ENCODE results near the gene MMADHC.

The MMADHC gene

GRCh38 chr2:149559341-149560068, 28.1 kb downstream of the MMADHC start:
- DNase-seq = no peak

DNA sequence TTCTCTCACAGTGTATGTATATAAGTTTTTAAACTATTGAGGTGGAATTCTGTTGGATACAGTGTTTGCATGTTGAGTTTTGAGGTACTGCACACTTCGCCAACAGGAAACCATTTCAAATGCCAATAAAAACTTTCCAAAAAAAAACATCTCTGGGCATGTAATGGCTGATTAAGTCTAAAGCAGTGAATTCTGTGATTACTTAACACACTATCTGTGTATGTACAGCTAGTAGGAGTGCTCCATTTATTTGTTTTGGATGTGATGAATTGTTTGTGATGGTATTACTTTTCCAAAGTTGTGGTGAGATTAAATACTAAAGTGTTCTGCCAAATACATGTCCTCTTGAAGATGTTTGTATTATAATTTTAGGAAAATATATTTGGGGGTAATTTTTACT, 31.1 kb downstream of the MMADHC start:
- DNase-seq = no peak

DNA sequence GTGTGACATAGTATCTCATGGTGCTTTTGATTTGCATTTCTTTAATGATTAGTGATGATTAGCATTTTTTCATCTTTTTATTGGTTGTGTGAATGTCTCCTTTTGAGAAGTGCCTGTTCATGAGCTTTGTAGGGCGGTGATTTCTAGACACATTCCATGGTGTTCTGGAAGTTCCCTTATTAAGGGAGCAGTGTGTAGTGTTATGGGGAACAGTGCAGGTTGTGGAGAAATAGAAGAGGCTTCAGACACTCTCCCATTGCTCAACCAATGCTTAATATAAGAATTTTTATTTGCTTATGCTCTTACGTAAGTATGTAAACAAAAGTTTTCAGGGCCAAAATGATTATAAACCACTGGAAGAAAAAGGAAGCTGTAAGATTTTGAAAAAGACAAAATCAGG, 34.7 kb downstream of the MMADHC start:
- DNase-seq = no peak

DNA sequence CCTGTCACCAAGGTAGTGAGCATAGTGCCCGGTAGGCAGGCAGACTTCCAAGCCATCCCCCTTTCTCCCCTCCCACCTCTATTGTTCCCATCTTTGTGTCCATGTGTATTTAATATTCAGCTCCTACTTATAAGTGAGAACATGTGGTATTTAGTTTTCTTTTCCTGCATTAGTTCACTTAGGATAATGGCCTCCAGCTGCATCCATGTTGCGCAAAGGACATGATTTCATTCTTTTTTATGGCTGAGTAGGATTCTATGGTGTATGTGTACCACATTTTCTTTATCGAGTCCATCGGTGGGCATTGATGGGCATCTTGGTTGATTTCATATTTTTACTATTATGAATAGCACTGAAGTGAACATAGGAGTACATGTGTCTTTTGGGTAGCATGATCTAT, 35.3 kb downstream of the MMADHC start:
- no peak for DNase-seq

DNA sequence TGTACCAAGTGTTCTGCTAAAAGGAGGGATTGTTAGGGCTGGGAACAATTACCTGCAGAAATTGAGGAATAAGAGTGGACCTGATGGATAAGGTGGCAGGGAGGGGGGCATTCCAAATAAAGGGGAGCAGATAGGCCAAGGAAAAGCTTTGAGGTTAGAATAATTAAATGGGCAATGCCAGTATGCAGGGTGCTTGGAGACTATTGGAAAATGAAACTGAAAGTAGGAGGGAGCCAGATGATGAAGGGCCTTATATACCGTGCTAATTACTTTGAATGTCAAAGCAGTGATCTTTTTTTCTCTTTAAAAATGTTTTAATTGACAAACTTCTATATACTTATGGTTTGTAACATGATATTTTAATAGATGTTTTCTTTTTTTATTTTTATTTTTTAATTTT, 42.9 kb downstream of the MMADHC start:
- DNase-seq = no peak

DNA sequence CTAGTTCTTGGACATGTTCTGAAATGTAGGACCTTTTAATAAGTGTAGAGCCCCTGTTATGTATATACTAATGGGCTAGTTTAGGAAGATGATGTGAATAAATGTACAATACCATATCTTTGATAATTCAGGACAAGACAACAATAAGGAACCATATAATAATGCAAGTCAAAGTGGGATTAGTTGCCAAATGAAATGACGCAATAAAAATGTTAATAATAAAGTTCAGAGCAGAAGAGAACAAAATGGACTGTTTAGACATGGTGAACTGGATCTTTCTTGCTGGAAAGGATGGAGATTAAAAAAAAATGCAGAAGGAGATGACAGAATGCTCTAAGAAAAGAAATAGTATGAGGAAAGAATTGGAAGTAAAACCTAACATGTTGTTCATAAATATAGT, 43.7 kb downstream of the MMADHC start:
- no peak for DNase-seq

- no peak for DNase-seq
Measured at GRCh38 chr2:149540138-149540537, 47.4 kb downstream of the MMADHC start.

DNA sequence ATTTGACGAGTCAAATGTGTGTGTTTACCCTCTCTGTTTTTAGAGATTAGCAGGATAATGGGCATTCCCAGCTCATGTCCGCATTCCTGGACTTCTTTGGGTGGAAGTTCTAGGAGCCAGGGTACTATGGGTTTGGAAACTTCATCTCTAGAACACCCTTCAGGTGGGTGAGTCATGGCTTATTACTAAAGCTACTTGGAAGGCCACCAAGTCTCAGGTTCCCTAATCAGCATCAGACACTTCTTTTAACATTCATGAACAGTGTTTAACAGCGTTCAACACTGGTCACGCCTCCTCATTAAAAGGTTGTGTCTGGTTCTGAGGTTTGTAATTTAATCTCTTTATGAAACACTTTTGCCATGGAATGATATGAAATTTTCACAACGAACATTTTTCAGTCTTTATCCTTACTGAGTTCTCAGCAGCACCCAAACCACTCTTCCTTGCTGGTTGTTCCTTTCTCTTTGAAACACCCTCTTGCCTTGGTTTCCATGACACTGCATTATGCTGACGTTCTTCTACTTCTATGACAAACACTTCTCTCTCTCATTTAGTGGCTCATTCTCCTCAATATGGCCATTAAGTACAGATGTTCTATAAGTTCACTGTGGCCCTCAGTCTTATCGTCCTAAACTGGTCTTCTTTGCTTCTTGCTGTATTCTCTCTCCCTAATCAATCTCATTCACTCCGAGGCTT, 49.3 kb downstream of the MMADHC start:
- DNase-seq = no peak

DNA sequence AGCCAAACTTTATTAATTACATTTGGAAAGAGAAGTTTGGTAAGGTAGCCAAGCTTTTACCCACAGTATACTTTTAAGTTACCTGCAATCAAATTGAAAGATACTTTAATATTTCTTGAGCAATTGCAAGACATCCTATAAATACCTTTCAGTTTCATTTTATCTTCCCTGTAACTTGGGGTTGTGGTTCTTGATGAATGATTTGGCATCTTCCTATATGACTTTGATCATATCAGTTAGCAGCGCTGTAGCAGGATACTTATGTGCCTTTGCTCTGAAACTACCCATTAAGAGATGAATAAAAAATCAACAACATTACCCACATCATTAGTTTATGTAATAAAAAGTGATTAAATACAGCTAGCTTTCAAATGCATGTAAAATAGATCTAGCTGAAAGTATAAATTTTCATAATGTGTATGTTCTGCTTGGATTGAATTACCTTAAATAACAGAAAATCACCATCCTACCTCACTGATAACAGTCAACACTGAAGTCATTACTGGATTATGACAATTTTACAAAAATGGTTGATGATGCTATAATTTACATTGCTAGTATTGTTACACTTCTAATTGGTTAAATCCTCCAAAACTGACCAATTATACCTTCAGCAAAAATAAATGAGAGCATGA, 50.4 kb downstream of the MMADHC start:
- DNase-seq = no peak

- no peak for DNase-seq
Measured at GRCh38 chr2:149536649-149537048, 50.9 kb downstream of the MMADHC start.

DNA sequence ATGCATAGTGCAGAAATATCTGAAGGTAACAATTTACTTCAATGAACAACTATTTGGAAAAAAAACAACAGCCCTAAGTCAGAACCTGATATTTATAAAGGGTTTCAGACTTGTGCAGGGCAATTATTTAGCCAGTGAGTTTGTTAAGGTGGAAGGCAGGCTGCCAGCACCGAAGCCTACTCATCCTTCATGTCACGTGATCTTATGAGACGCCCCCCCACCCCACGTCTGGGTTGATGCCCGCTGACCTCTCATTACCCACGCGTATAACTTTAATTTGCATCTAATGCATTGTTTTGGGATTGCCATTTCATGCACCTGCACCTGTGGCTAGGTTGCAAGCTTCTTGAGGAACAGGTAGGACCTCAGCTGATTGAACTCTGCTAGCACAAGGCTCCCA, 52.9 kb downstream of the MMADHC start:
- no peak for DNase-seq

- DNase-seq = no peak
Measured at GRCh38 chr2:149528983-149529382, 58.6 kb downstream of the MMADHC start.

- DNase-seq = no peak
Measured at GRCh38 chr2:149527998-149528755, 59.4 kb downstream of the MMADHC start.

DNA sequence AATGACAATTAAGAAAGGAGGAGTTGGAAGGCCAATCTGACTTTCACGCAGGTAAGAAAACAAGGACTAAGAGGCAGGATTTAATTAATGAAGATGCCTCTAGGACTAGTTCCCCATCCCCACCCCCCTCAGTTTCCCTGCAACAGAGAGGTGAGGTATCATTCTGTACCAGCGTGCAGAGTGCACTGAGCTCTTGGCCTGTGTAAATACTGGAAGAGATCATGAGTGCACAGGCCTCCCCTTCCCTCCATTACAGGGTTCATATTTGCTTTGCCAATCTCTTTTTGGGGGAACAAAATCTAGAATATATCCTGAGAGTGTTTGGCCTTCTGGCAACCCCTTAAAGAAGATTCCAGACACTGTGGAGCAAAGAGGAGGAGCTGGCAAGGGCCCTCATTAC, 60.9 kb downstream of the MMADHC start:
- no peak for DNase-seq

DNA sequence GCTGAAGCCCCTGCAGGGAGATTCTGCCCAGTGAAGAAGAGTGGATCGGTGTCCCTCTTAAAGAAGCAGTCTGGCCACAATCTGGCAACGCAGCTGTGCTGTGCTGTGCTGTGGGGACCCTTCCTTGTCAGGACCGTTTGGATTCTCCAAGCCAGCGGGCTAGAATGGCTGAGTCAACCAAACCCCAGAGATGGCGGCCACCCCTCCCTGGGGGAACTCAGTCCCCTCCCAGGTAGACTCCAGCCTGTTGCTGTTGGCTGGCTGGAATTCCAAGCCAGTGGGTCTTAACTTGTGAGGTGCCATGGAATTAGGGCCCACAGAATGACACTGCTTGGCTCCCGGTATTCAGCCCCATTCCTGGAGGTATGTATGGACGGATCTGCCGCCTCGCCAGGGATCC, 62.3 kb downstream of the MMADHC start:
- DNase-seq = no peak
